Measurements from ENCODE around the gene CYP4F3.

GRCh38 chr19:15615526-15615925 lies 25.2 kb upstream of the CYP4F3 start:
- TF ChIP-seq CTCF (IDR thresholded peaks at IDR 0.05) (no peak), POLR2A (IDR thresholded peaks at IDR 0.05) (no peak)

All from lower leg skin (tissue), 3 donors.